NAMALWA (cell line): Measurements from ENCODE around the gene TCF19.
"Not testable (repeated sequence)": the region's sequence is repeated elsewhere in the genome, so short reads cannot be mapped to it uniquely, and the experiment has no call there.

ENCODE experiments used
- DNase-seq: peaks from one replicate; pipeline ENCODE4 v3.0.0-alpha.2; 2015; ENCODE audit warnings: low spot score

TCF19 gene

DNA sequence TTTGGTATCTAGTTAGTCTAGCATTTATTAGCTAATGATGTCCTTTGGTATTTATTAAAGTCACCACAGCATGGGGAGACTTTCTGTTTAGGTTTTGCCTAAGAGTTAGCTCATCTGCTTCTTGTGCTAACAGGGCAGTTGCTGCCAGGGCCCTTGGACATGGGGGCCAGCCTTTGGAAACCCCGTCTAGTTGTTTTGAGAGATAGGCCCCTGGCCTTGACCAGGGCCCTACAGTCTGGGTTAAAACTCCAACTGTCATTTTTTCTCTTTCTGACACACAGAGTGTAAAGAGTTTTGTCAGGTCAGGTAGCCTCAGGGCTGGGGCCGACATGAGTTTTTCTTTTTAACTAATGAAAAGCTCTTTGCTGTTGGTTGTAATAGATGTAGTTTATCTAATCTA is 24.9 kb downstream of the TCF19 start:
- not testable (repeated sequence) for DNase-seq

DNA sequence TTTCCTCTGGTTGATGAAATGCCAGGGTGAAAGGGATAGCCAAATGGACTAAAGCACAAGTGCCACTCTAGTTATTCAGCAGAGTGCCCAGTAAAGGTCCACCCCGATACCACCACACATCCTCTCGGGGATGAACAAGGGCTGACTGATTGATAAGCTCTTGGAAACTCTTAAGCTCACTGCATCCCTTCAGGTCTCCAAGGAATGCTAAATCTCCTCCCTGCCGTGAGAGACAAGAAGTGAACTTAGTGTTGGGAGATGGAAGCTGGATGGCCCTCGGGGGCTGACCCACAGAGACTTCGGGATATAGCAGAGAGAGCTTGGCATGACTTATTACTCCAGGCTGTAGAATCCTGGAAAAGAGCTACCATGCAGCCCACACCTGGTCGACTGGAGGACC is 25.5 kb downstream of the TCF19 start:
- DNase-seq = not testable (repeated sequence)

GRCh38 chr6:31185695-31186051 is 27.3 kb downstream of the TCF19 start:
- DNase-seq = not testable (repeated sequence)

DNA sequence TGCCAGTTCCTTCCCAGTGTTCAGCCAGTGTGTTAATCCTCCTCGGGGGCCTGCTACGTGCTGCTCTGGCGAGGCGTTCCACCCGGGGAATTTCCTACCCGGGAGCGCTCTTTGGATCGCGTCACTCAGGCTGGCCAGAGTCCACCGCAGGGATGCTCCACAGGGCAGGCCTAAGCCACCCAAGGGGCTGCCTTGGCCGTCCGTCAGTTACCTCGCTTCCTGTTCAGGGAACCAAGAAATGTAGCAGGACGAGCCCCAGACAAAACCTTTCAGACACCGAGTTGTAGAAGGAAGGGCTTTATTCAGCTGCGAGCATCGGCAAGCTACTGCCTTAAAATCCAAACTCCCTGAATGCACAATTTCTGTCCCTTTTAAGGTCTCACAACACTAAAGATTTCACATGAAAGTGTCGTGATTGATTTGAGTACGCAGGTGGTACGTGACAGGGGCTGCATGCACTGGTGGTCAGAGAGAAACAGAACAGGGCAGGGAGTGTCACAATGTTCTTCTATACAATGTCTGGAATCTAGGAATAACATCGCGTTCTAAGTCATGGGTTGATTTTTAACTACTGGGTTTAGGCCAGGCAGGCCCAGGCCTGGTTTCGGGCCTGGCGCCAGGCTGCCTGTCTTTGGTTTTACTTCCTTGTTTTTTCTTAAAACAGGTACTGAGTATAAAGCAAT is 27.8 kb downstream of the TCF19 start:
- no peak for DNase-seq

DNA sequence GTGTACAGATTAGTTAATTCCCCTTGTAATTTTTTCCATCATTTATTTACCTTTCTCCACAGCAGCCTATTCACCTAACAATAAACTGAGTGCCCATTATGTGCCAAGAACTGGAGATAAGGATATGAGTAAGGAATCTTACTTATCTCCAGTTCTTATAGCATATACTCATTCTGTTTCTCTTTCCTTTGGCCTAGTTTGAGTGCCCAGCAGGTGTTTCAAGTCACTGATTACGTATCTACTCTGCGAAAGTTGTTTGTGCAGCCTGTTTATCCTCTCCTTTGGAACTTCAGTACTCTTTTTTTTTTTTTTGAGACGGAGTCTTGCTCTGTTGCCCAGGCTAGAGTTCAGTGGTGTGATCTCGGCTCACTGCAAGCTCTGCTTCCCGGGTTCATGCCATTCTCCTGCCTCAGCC is 29.4 kb downstream of the TCF19 start:
- DNase-seq = no peak

GRCh38 chr6:31189223-31189622 is 30.8 kb downstream of the TCF19 start:
- DNase-seq = not testable (repeated sequence)

DNA sequence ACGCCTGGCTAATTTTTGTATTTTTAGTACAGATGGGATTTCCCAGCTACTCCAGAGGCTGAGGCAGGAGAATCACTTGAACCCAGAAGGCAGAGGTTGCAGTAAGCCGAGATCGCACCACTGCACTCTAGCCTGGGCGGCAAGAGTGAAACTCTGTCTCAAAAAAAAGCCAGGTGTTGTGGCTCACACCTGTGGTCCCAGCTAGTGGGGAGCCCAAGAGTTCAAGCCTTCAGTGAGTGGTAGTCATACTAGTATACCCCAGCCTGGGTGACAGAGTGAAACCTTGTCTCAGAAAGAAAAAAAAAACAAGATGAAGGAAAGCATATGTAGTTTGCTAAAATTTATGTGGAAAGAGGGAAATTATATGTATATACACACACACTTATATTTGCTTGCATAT is 32.1 kb downstream of the TCF19 start:
- DNase-seq = no peak

DNA sequence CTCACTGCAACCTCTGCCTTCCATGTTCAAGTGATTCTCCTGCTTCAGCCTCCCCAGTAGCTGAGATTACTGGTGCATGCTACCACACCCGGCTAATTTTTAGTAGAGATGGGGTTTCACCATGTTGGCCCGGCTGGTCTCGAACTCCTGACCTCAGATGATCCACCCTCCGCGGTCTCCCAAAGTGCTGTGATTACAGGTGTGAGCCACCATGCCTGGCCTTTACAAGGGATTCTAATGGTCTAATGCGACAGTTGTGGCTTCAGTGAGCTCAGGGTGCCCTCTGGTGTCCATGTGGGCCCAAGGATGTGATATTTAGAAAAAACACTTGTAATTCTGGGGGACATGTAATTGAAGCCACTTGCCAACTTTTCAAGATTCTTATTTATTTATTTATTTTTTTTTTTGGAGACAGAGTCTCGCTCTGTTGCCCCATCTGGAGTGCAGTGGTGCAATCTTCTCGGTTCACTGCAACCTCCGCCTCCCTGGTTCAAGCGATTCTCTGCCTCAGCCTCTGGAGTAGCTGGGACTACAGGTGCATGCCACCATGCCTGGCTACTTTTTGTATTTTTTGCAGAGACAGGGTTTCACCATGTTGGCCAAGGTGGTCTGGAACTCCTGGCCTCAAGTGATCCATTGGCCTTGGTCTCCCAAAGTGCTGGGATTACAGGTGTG is 34.2 kb downstream of the TCF19 start:
- peak; percentile 83 for DNase-seq

- DNase-seq = peak; percentile 31
These were observed 34.8 kb downstream of the TCF19 start for GRCh38 chr6:31193206-31193605.

- DNase-seq = no peak
These were observed 35.9 kb downstream of the TCF19 start for GRCh38 chr6:31194061-31194834.

DNA sequence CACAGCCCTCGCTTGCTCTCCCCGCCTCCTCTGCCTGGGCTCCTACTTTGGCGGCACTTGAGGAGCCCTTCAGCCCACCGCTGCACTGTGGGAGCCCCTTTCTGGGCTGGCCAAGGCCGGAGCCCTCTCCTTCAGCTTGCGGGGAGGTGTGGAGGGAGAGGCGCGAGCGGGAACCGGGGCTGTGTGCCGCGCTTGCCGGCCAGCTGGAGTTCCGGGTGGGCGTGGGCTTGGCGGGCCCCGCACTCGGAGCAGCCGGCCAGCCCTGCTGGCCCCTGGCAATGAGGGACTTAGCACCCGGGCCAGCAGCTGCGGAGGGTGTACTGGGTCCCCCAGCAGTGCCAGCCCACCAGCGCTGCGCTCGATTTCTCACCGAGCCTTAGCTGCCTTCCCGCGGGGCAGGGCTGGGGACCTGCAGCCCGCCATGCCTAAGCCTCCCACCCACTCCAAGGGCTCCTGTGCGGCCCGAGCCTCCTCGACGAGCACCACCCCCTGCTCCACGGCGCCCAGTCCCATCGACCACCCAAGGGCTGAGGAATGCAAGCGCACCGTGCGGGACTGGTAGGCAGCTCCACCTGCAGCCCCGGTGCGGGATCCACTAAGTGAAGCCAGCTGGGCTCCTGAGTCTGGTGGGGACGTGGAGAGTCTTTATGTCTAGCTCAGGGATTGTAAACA is 37.1 kb downstream of the TCF19 start:
- DNase-seq = not testable (repeated sequence)

GRCh38 chr6:31196251-31197022 is 38.0 kb downstream of the TCF19 start:
- not testable (repeated sequence) for DNase-seq

GRCh38 chr6:31197559-31198305 is 39.3 kb downstream of the TCF19 start:
- peak; percentile 96 for DNase-seq

- not testable (repeated sequence) for DNase-seq
These were observed 40.7 kb downstream of the TCF19 start for GRCh38 chr6:31199105-31199452.

DNA sequence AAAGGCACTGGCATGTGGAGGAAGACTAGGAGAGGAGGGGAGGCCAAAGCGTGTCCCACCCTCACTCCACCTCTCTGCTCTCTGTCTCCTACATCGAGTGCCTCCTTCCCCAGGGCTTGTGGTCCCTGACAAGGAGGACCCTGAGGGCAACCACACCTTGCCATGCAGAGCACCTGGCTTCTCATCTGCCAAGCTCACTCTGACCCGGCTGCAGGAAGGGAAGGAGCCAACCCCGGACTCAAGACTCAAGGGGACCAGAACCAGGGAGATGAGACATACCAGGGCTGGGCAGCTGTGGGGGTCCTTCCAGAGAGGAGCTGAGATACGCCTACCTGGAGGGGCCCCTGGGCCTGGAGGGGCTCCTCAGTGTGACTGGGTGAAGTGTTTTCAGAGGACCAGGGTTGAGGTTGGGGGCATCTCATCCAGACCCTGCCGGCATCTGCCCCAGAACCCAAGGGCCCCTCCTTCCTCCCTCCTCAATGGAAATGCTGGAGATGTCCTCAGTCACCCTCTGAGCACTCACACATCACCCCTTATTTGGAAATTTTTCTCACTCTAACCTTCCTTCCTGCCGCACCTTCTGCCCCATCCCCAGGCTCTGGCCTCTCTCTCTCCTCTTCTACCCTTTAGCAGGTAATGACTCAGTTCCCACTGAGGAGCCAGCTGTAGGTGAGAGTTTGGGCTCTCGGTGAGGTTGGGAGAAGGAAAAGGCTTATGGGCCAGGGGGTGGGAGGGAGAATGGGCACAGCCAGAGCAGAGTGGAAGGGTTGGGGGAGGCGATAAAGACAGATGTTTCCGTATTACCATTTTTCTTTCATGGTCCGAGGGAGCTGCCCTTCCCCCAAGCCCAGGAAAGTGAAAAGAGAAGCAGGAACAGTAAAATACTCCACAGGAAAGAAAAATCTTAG is 44.1 kb downstream of the TCF19 start:
- peak; percentile 53 for DNase-seq

GRCh38 chr6:31203345-31203979 is 45.1 kb downstream of the TCF19 start:
- DNase-seq = peak; percentile 94

DNA sequence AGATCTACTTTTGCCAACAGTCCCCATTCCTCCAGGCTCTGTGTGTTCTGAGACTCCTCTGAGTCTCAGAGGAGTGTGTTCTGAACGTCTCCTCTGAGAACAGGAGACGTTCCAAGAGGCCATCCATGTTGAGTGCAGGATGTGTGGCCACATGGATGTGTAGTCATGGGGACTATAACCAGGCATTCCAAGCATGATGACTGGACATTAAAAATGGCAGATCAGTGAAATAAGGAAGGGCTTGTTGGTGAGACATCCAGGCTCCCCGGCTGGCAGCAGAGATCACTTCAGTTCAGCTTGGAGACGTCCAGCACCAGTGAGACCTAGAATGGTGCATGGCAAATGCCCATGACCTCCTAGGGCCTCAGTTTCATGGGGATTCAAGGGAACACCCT is 46.4 kb downstream of the TCF19 start:
- DNase-seq = no peak

DNA sequence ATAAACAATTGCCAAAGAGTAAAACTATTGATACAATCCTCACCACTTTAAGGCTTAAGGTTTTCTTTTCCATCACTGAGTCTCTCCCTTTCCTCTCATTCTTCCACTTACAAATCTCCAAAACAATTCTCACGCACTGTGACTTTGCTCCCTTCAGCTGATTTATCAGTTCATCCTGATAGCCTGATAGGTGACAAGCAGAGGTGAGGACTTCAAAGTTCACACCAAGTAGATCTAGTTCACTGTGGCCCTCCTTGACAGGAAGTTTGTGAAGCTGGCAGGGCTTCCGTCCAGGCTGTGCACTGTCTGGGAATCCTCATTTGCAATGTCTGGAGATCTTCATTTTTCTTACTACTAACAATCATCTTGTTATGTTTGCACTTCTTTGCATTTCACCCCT is 47.2 kb downstream of the TCF19 start:
- DNase-seq = no peak

DNA sequence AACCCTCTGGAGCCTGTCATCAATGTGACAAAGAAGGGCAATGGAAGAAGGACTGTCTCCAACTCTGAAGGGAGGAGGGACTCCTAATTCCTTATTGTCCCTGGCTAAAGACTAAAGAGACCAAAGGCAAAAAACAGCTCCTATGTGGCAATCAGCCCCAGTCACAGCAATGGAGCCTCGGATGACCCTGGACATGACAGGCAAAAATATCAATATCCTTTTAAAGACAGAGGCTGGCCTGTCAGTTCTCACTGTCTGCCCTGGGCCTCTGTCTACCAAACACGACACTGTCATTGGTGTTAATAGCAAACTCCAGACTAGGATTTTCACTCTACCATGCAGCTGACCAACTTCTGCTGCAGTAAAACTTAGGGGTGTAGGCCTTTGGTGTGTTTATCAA is 50.1 kb downstream of the TCF19 start:
- DNase-seq = no peak

- DNase-seq = no peak
These were observed 50.7 kb downstream of the TCF19 start for GRCh38 chr6:31209137-31209536.
